H1 (cell line): ENCODE results near the gene ZNF311. TPM values are rescaled to one million over a fixed set of nuclear protein-coding genes. Genes with fewer than 3 reads are reported as not detected.

ENCODE experiments used
- EZH2 ChIP-seq: fragments of 200-600 bp; sonication (generic); IDR thresholded peaks from 2 replicates; pipeline ENCODE4 v1.7.1; 2012; ENCODE audit warnings: low read depth, mild to moderate bottlenecking, moderate library complexity, low read length, inconsistent platforms; ENCODE audit not compliant: severe bottlenecking
- polyA plus RNA-seq, 7 experiments: library from polyadenylated mRNA; depleted of rRNA in 3 of 7; stranded (reverse) in 5 of 7; unstranded in 2 of 7; fragments of >200 nt in 5 of 7; fragments of 200-250 nt in 2 of 7; gene quantifications; 1 replicate in 5 of 7; 2 replicates in 1 of 7; 4 replicates in 1 of 7; pipeline versions ENCODE4 v1.2.1 to v1.2.3, GENCODE V29; 2011 to 2013; ENCODE audit warnings: missing spikeins in 2 of 7, mixed read lengths in 2 of 7
- total RNA-seq: library from RNA; stranded (reverse); fragmentation: NEBNext Ultra II Directional; extraction: Animal tissue kit (Norgen Biotek cat#: 25700); gene quantifications from 2 replicates; pipeline ENCODE4 v1.2.1, GENCODE V29; 2021

ZNF311 gene
- total and polyA plus RNA-seq, 2 of the 8 experiments (the other 6 are each of a cell fraction or from before 2014, with no cell fraction given), result 1.9 to 4.2 TPM

DNA sequence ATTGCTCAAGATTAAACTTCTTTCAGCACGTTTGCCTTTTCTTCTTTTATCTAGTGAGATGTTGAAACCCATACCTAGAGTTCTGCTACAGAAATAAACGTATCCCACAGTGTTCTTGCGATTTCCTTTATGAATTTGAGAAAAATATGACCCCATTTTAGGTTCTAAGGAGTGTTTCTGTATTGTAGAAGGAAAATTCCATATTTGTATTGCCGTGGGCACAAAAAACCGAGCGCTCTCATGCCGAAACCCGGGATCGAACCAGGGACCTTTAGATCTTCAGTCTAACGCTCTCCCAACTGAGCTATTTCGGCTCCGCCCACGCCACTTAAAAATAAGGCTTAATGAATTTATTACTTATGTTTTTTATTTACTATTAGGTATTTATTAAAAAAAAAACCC lies 23.7 kb downstream of the ZNF311 start (continued):
- TF ChIP-seq EZH2, result no peak
